ENCODE data around the gene CACNA1G. TPM values are rescaled to one million over a fixed set of nuclear protein-coding genes. Genes with fewer than 3 reads are reported as not detected.

The CACNA1G gene
- total RNA-seq, 2 donors from 2014 or later = 3.4 to 6.6 TPM

DNA sequence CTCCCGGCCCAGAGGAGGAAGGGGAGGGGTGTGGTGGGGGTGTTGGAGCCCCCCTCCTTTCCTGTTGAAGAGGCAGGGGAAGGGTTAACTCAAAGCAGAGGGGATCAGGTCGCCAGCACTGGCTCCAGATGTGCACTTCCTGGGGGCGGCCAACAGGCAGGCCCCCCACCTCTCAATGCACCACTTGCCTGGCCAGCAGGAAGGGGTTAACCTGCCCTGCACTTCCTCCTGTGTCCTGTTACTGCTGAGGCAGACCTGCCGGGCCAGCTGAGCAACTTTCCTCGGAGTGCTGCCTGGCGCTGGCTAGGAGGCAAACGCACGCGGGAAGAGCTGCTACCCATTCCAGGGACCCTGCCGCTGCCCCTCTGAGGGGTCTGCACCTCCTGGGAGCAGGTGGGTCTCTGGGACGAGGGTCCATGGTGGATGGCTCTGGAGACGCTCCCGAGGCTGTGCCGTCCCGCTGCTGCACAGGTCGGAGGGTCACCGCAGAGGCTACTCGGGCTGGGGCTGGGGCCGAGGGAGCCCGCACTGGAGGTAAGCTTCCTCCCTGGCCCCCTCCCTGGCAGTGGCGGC lies 28.0 kb upstream of the CACNA1G start, which contains the start of gene EPN3:
Gene EPN3, plus strand, starts transcription at position 284 of the 573 bp plus-strand sequence. CDS start 3,822 bp downstream, outside the sequence.
- TF ChIP-seq POLR2A (IDR thresholded peaks at IDR 0.05) (peak; percentile 82), POLR2AphosphoS5 (IDR thresholded peaks at IDR 0.05) (peak; percentile 86)
- TF ChIP-seq, protein P1, sequence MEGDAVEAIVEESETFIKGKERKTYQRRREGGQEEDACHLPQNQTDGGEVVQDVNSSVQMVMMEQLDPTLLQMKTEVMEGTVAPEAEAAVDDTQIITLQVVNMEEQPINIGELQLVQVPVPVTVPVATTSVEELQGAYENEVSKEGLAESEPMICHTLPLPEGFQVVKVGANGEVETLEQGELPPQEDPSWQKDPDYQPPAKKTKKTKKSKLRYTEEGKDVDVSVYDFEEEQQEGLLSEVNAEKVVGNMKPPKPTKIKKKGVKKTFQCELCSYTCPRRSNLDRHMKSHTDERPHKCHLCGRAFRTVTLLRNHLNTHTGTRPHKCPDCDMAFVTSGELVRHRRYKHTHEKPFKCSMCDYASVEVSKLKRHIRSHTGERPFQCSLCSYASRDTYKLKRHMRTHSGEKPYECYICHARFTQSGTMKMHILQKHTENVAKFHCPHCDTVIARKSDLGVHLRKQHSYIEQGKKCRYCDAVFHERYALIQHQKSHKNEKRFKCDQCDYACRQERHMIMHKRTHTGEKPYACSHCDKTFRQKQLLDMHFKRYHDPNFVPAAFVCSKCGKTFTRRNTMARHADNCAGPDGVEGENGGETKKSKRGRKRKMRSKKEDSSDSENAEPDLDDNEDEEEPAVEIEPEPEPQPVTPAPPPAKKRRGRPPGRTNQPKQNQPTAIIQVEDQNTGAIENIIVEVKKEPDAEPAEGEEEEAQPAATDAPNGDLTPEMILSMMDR (IDR thresholded peaks at IDR 0.05) = peak in 2 of 4 experiments; percentile 43 to 53
- intact Hi-C loops (cut with DNase I) = no loop called here
- WGBS = 1% methylated on average over 21 of the region's 21 CpGs
- peaks cover 11% of the 10 kb centered on the region for H3K4me1 ChIP-seq (replicated peaks)
- no peaks in the 10 kb centered on the region for H3K9me3 ChIP-seq
- peaks cover 0 to 3% of the 10 kb centered on the region in 2 donors for H3K36me3 ChIP-seq
- peak within 1 kb of the TSS; percentile 83 to 85 for H3K27ac ChIP-seq
- no peaks in the 10 kb centered on the region for H3K27me3 ChIP-seq (replicated peaks; ENCODE audit: insufficient read depth)
- DNase-seq (ENCODE audit: low spot score) = peak; percentile 90
- peak within 1 kb of the TSS; percentile 53 to 64 for H3K4me3 ChIP-seq

DNA sequence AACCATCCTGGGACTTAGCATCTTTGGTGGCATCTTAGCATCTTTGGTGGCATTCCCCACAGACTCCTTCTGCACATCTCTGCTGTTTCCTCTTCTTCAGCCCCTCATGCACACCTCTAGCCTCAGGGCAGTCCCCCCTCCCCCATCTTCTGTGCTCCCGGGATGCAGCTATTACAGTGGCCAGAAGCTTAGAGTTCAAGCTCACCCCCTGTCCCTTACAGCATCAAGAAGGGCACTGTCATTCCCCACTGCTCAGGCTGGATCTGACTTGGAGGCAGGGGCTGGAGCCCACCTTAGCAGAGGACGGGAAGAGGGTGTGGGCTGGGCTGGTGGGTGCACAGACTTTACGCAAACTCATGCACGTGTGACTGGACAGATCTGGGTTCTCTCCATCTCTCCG lies 27.3 kb upstream of the CACNA1G start:
- Histone ChIP-seq H3K27me3 (replicated peaks; ENCODE audit: insufficient read depth) (no peaks in the 10 kb centered on the region), H3K36me3 (peaks cover 0 to 3% of the 10 kb centered on the region in 2 donors), H3K4me3 (peak overlapping the region; percentile 53 to 64), H3K27ac (peak overlapping the region; percentile 83 to 85), H3K9me3 (no peaks in the 10 kb centered on the region), H3K4me1 (replicated peaks) (peaks cover 11% of the 10 kb centered on the region)
- 10% methylated on average over 4 of the region's 5 CpGs for WGBS
- intact Hi-C loops (cut with DNase I) = no loop called here
- no peak for DNase-seq (ENCODE audit: low spot score)
- TF ChIP-seq POLR2AphosphoS5 (IDR thresholded peaks at IDR 0.05) = no peak
- TF ChIP-seq, protein P1 (IDR thresholded peaks at IDR 0.05) = no peak

DNA sequence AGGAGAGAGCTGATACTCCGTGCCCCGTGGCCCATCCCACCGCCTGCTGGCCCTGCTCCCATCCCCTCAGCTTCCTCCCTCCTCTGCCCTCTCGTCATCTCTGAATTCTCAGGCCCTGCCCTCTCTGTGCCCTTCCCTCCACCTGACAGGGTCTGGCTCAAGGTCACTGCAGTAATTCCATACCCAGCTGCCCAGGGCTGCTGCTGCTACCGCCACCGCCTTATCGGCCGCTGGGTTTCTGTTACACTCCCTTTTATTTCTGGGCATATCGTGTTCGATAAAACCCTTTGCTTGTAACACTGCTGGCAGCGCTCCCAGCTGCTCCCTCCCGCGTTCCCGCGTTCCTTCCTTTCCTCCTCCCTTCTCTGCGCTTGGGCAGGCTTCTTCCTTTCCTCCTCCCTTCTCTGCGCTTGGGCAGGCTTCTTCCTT lies 26.8 kb upstream of the CACNA1G start:
- H3K36me3 ChIP-seq = peaks cover 0 to 3% of the 10 kb centered on the region in 2 donors
- peak overlapping the region; percentile 53 to 64 for H3K4me3 ChIP-seq
- WGBS = 1% methylated on average over 17 of the region's 17 CpGs

GRCh38 chr17:50534222-50534978 lies 26.1 kb upstream of the CACNA1G start:
- Histone ChIP-seq H3K36me3 (peaks cover 0 to 3% of the 10 kb centered on the region in 2 donors), H3K4me3 (peak overlapping the region; percentile 53 to 64), H3K27ac (peak overlapping the region; percentile 83 to 85), H3K27me3 (replicated peaks; ENCODE audit: insufficient read depth) (no peaks in the 10 kb centered on the region), H3K4me1 (replicated peaks) (peaks cover 11% of the 10 kb centered on the region), H3K9me3 (no peaks in the 10 kb centered on the region)
- TF ChIP-seq POLR2A (IDR thresholded peaks at IDR 0.05) = peak; percentile 87
- peak; percentile 54 for TF ChIP-seq POLR2AphosphoS5 (IDR thresholded peaks at IDR 0.05)
- TF ChIP-seq, protein P1 (IDR thresholded peaks at IDR 0.05) = peak in 3 of 4 experiments; percentile 37 to 77 (median 73)
- intact Hi-C loops (cut with DNase I) = no loop called here
- WGBS = 29% methylated on average over 24 of the region's 24 CpGs
- DNase-seq (ENCODE audit: low spot score) = peak; percentile 74

More for the DNA sequence above, 26.8 kb upstream of the CACNA1G start:
- Histone ChIP-seq H3K27ac (peak overlapping the region; percentile 83 to 85), H3K27me3 (replicated peaks; ENCODE audit: insufficient read depth) (no peaks in the 10 kb centered on the region), H3K4me1 (replicated peaks) (peaks cover 11% of the 10 kb centered on the region), H3K9me3 (no peaks in the 10 kb centered on the region)
- TF ChIP-seq POLR2A (IDR thresholded peaks at IDR 0.05) (peak; percentile 13), POLR2AphosphoS5 (IDR thresholded peaks at IDR 0.05) (no peak)
- TF ChIP-seq, protein P1 (IDR thresholded peaks at IDR 0.05) = no peak
- peak; percentile 66 for DNase-seq (ENCODE audit: low spot score)
- intact Hi-C loops (cut with DNase I) = no loop called here

Data from prostate gland (tissue), 2 donors.